Large intestine (tissue), 3 donors: ENCODE results near the gene PTBP1. TPM values are rescaled to one million over a fixed set of nuclear protein-coding genes. Genes with fewer than 3 reads are reported as not detected.

ENCODE experiments used
- DNase-seq, 2 donors: peaks; one replicate each; pipeline versions ENCODE4 v3.0.0 to v3.0.0-alpha.2; 2013
- H3K27ac ChIP-seq: one replicate; pipeline ENCODE4 v1.5.1; 2013; ENCODE audit warnings: low read length
- H3K27me3 ChIP-seq: 2 replicates; pipeline ENCODE4 v1.6.1; 2013; ENCODE audit warnings: low read length; ENCODE audit not compliant: control insufficient read depth, insufficient read depth
- H3K36me3 ChIP-seq: 2 replicates; pipeline ENCODE4 v1.6.1; 2013; ENCODE audit warnings: low read length; ENCODE audit not compliant: control insufficient read depth, insufficient read depth
- H3K4me1 ChIP-seq: one replicate; pipeline ENCODE4 v1.6.1; 2013; ENCODE audit warnings: low read length; ENCODE audit not compliant: control insufficient read depth, insufficient read depth
- H3K4me3 ChIP-seq: one replicate; pipeline ENCODE4 v1.5.1; 2013; ENCODE audit warnings: low read length
- H3K9me3 ChIP-seq: one replicate; pipeline ENCODE4 v1.6.1; 2013; ENCODE audit warnings: mild to moderate bottlenecking, low read depth, low read length, moderate library complexity; ENCODE audit not compliant: control insufficient read depth
- WGBS: methylation state at CpG from one replicate; pipeline ENCODE4 v1.1.5; 2013; ENCODE audit warnings: low lambda C conversion rate; ENCODE audit not compliant: insufficient coverage; 5-methylcytosine and 5-hydroxymethylcytosine counted together
- polyA plus RNA-seq: library from polyadenylated mRNA; unstranded; fragments of 120-200 nt; gene quantifications from one replicate; pipeline ENCODE4 v1.2.1, GENCODE V29; 2013

Gene PTBP1
- polyA plus RNA-seq, 1 donor = 240 TPM

DNA sequence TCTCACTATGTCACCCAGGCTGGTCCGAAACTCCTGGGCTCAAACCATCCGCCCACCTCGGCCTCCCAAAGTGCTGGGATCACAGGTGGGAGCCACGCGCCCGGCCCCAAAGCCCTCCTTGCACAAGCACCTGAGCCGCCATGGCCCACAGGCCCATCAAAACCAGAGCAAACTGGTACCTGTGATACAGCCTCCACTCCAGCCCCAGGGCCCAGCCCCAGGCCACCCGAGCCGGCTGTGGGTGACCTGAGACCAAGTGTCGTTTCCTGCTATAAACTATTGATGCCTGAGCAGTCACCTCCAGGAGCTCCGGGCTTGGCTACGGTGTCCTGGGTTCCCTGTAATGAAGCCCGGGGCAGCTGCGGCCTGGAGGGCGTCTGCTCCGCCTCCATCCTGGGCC is 9.7 kb upstream of the PTBP1 start:
- Histone ChIP-seq H3K4me1 (peaks cover 9% of the 10 kb centered on the region), H3K9me3 (no peaks in the 10 kb centered on the region), H3K4me3 (no peak overlapping the region), H3K27me3 (no peaks in the 10 kb centered on the region), H3K36me3 (no peaks in the 10 kb centered on the region), H3K27ac (no peak overlapping the region)
- no peak for DNase-seq
- no CpG with 5 or more reads among the region's 16 CpGs for WGBS

DNA sequence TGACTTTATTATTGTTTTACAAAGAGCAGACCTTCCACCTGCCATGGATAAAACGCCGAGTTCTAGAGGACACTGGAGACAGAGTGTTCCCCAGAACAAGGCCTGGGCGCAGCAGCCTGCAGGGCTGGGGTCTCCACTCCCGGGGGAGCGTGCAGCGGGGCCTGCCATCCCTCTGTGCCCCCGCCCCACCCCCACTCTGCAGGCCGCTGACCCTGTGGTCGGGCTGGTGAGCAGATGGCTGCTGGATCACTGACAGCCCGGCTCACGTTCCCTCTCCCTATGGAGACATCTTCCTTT is 8.6 kb upstream of the PTBP1 start:
- Histone ChIP-seq H3K4me3 (no peak overlapping the region), H3K27ac (peak overlapping the region; percentile 59), H3K36me3 (no peaks in the 10 kb centered on the region), H3K4me1 (peaks cover 5% of the 10 kb centered on the region), H3K9me3 (no peaks in the 10 kb centered on the region), H3K27me3 (no peaks in the 10 kb centered on the region)
- DNase-seq = no peak
- WGBS = no CpG with 5 or more reads among the region's 11 CpGs

DNA sequence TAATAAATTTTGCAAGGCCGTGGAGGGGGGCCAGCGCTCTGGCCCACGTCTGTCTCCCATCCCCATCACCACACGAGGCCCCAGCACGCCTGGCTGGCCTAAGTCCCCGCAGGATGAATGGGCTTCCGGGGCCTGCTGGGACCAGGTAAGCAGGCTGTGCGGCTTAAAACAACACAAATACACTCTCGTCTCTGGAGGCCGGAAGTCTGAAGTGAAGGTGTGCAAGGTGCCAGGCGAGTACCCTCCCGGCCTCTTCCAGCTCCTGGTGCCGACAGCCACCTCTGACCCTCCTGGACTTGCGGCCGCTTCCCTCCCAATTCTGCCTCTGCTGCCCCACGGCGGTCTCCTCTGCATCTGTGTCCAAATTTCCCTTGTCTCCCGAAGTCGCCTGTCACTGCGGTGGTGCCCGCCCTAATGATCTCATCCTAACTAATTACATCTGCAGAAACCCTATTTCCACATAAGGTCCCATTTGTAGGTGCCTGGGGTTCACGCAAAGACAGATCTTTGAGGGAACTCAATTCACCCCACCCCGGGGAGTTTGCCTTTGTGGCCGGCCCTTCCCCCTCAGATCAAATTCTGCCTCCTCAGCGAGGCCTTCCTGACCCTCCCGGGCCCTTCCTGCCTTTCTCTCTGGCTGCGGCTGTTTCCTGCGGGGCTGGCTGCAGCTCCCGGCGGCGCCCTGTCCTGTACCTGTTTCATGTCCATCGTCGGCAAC is 8.1 kb upstream of the PTBP1 start:
- peak overlapping the region; percentile 59 for H3K27ac ChIP-seq
- DNase-seq = peak in 1 of 2 donors; percentile 7
- no peak overlapping the region for H3K4me3 ChIP-seq
- no peaks in the 10 kb centered on the region for H3K36me3 ChIP-seq
- WGBS = 100% methylated on average over 1 of the region's 33 CpGs
- no peaks in the 10 kb centered on the region for H3K27me3 ChIP-seq
- H3K4me1 ChIP-seq = peaks cover 5% of the 10 kb centered on the region
- H3K9me3 ChIP-seq = no peaks in the 10 kb centered on the region

DNA sequence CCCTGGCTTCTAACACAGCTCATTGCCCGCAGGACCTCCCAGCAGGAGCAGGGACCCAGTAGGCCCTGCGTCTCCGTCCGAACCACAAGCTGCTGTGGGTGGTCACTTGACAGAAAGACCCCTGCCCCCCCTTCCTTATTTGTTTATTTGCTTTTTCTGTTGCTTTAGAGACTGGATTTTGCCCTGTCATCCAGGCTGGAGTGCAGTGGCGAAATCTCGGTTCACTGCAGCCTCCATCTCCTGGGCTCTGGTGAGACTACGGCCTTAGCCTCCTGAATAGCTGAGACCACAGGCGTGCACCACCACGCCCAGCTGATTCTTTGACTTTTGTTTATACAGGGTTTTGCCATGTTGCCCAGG is 7.6 kb upstream of the PTBP1 start:
- no peak for DNase-seq
- no peaks in the 10 kb centered on the region for H3K9me3 ChIP-seq
- H3K4me3 ChIP-seq = no peak overlapping the region
- WGBS = no CpG with 5 or more reads among the region's 9 CpGs
- no peak overlapping the region for H3K27ac ChIP-seq
- peaks cover 5% of the 10 kb centered on the region for H3K4me1 ChIP-seq
- H3K27me3 ChIP-seq = no peaks in the 10 kb centered on the region
- H3K36me3 ChIP-seq = no peaks in the 10 kb centered on the region

DNA sequence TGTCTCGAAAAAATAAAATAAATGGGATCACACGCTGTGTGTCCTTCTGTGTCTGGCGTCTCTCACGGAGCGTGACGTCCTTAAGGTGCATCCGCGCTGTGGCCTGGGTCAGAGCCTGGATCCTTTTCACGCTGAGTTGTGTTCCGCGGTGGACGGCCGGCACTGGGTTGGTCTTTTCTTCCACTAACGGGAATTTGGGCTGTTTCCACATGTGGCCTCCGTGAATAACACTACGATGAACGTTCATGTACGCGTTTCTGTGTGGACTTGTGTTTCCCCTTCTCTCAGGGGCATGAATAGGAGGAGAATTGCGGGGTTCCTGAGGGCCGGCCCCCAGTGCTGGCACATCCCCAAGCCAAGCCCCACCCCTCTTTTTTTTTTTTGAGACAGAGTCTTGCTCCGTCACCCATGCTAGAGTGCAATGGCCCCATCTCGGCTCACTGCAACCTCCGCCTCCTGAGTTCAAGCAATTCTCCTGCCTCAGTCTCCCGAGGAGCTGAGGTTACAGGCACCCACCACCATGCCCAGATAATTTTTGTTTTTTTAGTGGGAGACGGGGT is 6.2 kb upstream of the PTBP1 start:
- Histone ChIP-seq H3K4me1 (peaks cover 8% of the 10 kb centered on the region), H3K27ac (no peak overlapping the region), H3K36me3 (no peaks in the 10 kb centered on the region), H3K9me3 (peaks cover 7% of the 10 kb centered on the region), H3K27me3 (no peaks in the 10 kb centered on the region), H3K4me3 (no peak overlapping the region)
- DNase-seq = no peak
- WGBS = no CpG with 5 or more reads among the region's 26 CpGs

DNA sequence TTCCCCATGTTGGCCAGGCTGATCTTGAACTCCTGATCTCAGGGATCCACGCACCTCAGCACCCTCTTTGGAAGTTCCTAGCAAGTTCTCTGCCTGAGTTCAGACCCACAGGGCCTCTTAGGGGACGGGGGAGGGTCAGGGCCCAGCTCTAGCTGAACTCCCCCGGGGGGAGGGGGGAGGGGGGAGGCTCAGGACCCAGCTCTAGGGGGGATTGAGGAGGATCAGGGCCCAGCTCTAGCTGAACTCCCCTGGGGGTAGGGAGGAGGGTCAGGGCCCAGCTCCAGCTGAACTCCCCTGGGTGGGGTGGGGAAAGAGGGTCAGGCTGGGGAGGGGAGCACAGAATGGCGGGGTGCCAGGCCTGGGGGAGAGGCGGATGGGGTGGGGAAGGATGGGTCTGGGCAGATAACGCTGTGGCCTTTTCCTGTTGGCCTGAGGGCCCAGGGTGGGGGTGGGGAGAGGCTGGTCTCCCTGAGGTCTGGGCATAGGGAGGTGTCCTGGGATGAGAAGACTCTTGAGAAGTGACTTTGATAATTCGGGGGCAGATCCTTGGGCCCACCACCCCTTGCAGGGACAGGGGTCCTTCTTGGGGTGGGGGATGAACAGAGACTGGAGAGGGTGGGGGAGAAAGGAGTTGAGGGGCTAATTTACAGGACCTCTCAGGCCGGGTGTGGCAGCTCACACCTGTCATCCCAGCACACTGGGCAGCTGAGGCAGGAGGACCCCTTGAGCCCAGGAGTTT is 5.5 kb upstream of the PTBP1 start:
- H3K4me1 ChIP-seq = peaks cover 12% of the 10 kb centered on the region
- DNase-seq = no peak

DNA sequence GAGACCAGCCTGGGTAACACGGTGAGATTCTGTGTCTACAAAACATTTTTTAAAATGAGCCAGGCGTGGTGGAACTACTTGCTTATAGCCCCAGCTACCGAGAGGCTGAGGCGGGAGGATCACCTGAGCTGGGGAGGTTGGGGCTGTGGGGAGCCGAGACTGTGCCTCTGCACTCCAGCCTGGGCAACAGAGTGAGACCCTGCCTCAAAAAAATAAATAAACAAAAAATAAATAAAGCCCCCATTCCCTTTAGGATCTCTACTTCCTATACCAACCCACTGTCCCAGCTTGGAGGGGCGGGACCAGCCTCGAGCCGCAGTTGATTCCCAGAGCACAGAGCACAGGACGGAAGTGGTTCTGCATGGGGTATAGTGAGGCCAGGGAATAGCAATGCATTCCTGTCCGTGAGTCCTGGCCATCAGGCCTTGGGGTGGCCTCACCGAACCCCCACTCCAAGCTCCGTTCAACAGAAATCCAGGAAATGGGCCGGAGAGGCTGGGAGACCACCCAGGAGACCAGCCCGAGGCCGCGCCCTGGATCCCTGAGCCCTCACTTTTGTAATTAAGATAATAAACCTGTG is 4.9 kb upstream of the PTBP1 start:
- 80% methylated on average over 3 of the region's 16 CpGs for WGBS
- no peak overlapping the region for H3K27ac ChIP-seq
- H3K4me1 ChIP-seq = peaks cover 12% of the 10 kb centered on the region
- H3K27me3 ChIP-seq = no peaks in the 10 kb centered on the region
- peaks cover 7% of the 10 kb centered on the region for H3K9me3 ChIP-seq
- no peak for DNase-seq
- H3K36me3 ChIP-seq = no peaks in the 10 kb centered on the region
- H3K4me3 ChIP-seq = no peak overlapping the region

More for the DNA sequence above, 5.5 kb upstream of the PTBP1 start:
- peaks cover 7% of the 10 kb centered on the region for H3K9me3 ChIP-seq
- no peaks in the 10 kb centered on the region for H3K36me3 ChIP-seq
- no peak overlapping the region for H3K4me3 ChIP-seq
- H3K27me3 ChIP-seq = no peaks in the 10 kb centered on the region
- H3K27ac ChIP-seq = no peak overlapping the region
- WGBS = no CpG with 5 or more reads among the region's 8 CpGs

DNA sequence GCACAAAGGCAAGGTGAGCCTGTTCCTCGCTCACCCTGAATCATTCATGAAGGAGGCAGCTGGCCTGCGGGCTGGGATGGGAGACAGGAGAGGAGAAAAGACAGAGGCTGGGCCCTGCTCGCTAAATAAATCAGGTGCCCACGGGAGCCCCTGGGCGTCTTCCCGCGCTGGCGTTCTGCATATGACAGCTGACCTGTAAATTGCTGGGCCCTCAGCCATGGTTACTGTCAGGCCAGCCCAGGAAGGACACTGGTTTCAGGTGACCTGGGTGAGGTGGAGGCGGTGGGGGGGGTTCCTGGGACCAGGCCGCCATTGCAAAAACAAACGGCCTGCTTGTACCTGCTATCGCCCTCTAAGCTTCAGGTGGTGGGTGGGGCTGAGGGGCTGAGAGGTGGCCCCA is 3.4 kb upstream of the PTBP1 start:
- Histone ChIP-seq H3K27me3 (no peaks in the 10 kb centered on the region), H3K9me3 (peaks cover 7% of the 10 kb centered on the region), H3K4me3 (no peak overlapping the region), H3K36me3 (peaks cover under 1% of the 10 kb centered on the region), H3K4me1 (peaks cover 9% of the 10 kb centered on the region), H3K27ac (no peak overlapping the region)
- no CpG with 5 or more reads among the region's 12 CpGs for WGBS
- DNase-seq = no peak

DNA sequence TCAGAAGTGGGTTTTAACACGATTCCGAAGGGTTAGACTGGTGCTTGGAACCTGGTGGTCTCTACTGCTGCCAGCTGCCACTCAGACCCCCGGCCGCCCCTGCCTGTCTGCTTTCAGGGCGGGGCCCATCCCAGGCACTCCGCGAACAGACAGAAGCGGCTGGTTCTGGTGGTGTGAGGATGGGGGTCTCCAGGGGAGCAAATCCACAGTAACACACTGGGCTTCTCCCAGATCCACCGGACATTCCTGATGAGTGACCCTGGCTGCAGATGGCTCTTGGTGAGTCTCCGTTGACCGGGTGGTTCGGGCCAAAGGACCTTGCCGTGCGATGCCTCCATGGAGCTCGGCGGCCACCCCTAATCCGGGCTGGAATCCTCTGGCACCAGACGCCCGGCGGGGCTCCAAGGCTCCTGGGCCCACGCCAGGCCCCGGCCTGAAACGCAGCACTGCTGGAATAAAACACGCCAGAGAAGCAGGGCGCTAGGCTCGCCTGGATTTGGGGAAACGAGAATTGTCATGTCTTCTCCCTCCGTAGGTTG is 2.1 kb upstream of the PTBP1 start:
- WGBS = no CpG with 5 or more reads among the region's 28 CpGs
- peaks cover 18% of the 10 kb centered on the region for H3K4me1 ChIP-seq

More for the DNA sequence above, 2.1 kb upstream of the PTBP1 start:
- Histone ChIP-seq H3K36me3 (peaks cover 13% of the 10 kb centered on the region), H3K9me3 (peaks cover 7% of the 10 kb centered on the region), H3K27me3 (no peaks in the 10 kb centered on the region), H3K27ac (no peak overlapping the region), H3K4me3 (no peak overlapping the region)
- peak in 1 of 2 donors; percentile 2 for DNase-seq
